ENCODE data around the gene LEMD2.

- TF ChIP-seq EP300 (IDR thresholded peaks at IDR 0.05; ENCODE audit: low read length) (no peak), PPARD (CRISPR knock-in tag; IDR thresholded peaks at IDR 0.05) (no peak), FOXJ3 (CRISPR knock-in tag; IDR thresholded peaks at IDR 0.05) (no peak), PHF21A (IDR thresholded peaks at IDR 0.05; ENCODE audit: borderline replicate concordance, low read depth) (no peak), ATF7 (IDR thresholded peaks at IDR 0.05) (no peak), RFX5 (IDR thresholded peaks at IDR 0.05; ENCODE audit: low read depth, low read length) (no peak), CTCF (IDR thresholded peaks at IDR 0.05 in 2 of 3, conservative IDR thresholded peaks at IDR 0.05 in 1 of 3; ENCODE audit: insufficient read depth in 2 of 3, low read depth in 1 of 3, low read length in 3 of 3) (no peak), POLR2AphosphoS5 (IDR thresholded peaks at IDR 0.05; ENCODE audit: control insufficient read depth, insufficient read depth, low read depth, low read length) (no peak), ZNF324 (CRISPR knock-in tag; IDR thresholded peaks at IDR 0.05) (no peak), ZNF140 (CRISPR knock-in tag; IDR thresholded peaks at IDR 0.05) (no peak), BACH1 (tag; IDR thresholded peaks at IDR 0.05) (no peak), CHD1 (IDR thresholded peaks at IDR 0.05; ENCODE audit: low read length) (no peak), ELK1 (CRISPR knock-in tag; IDR thresholded peaks at IDR 0.05) (no peak), EZH2 (IDR thresholded peaks at IDR 0.05; ENCODE audit: borderline replicate concordance, low read depth, low read length) (no peak)
Measured at GRCh38 chr6:33784787-33785186, 4.1 kb downstream of the LEMD2 start.

Data from K562 (cell line).